Measurements from ENCODE around the gene MDGA2. TPM values are rescaled to one million over a fixed set of nuclear protein-coding genes. Genes with fewer than 3 reads are reported as not detected.
A peak's percentile ranks its signal among the peaks of the same experiment; 100 is the strongest.

Gene MDGA2
- not detected for total RNA-seq

DNA sequence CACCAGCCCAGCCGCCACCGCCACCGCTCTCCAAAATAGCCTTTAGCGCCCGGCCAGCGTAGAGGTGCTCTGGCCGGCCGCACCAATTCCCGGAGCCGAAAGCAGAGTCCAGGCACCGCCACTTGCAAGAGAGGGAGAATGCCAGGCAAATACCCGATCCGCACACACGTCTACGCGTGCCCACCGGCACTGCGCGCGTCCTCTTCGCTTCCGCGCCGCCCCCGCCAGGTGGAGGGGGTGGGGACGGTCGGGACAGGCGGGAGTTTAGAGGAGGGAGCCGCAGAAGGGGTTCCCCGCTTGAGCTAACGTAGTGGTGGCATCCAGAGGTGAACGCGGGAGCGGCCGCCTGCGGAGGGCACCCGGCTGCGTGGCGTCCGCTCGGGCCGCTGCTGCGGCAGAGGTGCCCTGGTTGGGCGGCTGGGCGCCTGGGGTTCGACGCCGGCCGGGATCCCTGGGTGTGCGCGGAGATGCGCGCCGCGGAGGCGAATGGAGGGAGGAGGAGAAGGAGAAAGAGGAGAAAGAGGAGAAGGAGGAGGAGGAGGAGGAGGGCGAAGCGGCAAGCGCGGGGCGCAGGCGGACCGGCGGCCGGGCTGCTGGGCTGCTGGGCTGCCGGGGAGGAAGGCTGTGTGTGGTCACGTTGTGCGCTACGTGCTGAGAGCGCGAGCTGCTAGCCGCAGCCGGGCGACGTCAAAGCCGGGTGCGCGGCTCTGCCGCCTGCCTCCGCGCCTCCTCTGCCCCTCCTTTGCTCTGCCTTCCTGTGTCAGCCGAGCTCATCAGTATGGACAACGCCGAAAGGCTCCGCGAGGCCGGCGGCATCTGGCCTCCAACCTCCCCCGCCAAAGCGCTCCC, at the start of gene MDGA2:
Gene MDGA2, minus strand, starts transcription at position 140 of the 849 bp plus-strand sequence.
- DNase-seq, result peak; percentile 44
- H3K4me3 Mint-ChIP-seq, result peak within 1 kb of the TSS; percentile 1

DNA sequence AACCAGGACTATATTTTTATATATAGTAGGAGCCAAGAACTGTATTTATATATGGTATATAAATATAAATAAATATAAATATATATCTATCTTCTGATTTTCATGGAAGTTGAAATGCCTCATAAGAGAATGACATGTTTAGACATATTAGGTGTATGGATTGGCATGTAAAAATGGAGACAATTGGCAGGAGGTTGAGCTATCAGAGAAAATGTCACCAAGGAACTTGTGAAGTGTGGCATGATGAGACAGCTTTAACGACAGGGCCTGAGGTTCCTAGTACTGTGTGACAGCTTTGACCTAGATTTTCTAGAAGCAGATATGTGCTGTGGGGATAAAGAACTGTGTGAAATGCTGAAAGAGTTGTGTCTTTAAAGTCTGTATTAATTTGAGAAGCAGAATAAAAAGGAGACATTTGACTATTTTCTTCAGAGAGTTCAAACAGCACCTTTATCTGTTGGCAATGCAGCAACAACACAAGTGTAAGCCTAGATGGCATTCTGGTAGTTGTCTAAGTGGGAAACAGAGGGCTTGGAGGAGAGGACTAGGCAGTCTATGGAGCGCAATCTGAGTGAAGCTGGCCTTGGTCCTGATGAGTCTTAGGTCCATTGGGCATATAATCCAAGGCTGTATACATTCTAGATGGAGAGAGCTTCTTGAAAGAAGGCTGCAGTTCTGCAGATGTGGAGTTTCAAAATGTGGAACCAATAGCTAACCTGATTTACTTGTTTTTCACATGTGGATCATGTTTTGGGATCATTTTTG, 47.7 kb upstream of the MDGA2 start:
- intact Hi-C loops (cut with DNase I, micrococcal nuclease), result no loop called here
- ATAC-seq, result no peak
- H3K36me3 Mint-ChIP-seq (ENCODE audit: low read depth), result no peaks in the 10 kb centered on the region

More for the DNA sequence above, at the start of gene MDGA2:
- Mint-ChIP-seq H3K36me3 (ENCODE audit: low read depth) (no peaks in the 10 kb centered on the region), H3K27ac (no peak within 1 kb of the TSS), H3K27me3 (peaks cover 41% of the 10 kb centered on the region), H3K9me3 (ENCODE audit: low read depth) (no peaks in the 10 kb centered on the region), H3K4me1 (no peaks in the 10 kb centered on the region)
- CTCF ChIA-PET, result no interaction called here
- POLR2A ChIA-PET, result no interaction called here
- intact Hi-C loops (cut with DNase I, micrococcal nuclease), result no loop called here
- ATAC-seq, result no peak

DNA sequence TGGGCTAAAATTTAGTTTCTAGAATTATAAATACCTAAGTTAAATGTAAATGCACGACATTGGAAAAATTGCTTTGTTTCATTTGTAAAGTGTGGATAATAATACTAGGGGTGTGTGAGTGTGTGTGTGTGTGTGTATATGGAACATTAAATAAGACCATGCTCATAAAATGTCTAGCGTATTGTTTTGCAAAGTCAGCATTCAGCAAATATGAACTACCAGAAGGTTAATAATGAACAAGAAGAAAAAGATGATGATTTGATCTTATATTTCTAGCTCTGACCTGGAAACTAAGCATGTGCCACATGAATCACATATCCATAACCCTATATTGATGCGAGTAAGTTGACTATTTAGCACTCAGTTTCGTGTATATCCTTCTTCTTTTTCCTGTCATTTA, 44.9 kb upstream of the MDGA2 start:
- Mint-ChIP-seq H3K4me3 (no peak overlapping the region), H3K27me3 (no peaks in the 10 kb centered on the region), H3K36me3 (ENCODE audit: low read depth) (no peaks in the 10 kb centered on the region), H3K4me1 (no peaks in the 10 kb centered on the region), H3K9me3 (ENCODE audit: low read depth) (peaks cover 2% of the 10 kb centered on the region), H3K27ac (no peak overlapping the region)
- CTCF ChIA-PET, result no interaction called here
- intact Hi-C loops (cut with DNase I, micrococcal nuclease), result no loop called here
- DNase-seq (no peak), ATAC-seq (no peak)
- POLR2A ChIA-PET, result no interaction called here

More for the DNA sequence above, 47.7 kb upstream of the MDGA2 start:
- Mint-ChIP-seq H3K27me3 (no peaks in the 10 kb centered on the region), H3K4me1 (no peaks in the 10 kb centered on the region), H3K4me3 (no peak overlapping the region), H3K27ac (no peak overlapping the region), H3K9me3 (ENCODE audit: low read depth) (no peaks in the 10 kb centered on the region)
- CTCF ChIA-PET, result no interaction called here
- POLR2A ChIA-PET, result no interaction called here
- DNase-seq, result no peak

DNA sequence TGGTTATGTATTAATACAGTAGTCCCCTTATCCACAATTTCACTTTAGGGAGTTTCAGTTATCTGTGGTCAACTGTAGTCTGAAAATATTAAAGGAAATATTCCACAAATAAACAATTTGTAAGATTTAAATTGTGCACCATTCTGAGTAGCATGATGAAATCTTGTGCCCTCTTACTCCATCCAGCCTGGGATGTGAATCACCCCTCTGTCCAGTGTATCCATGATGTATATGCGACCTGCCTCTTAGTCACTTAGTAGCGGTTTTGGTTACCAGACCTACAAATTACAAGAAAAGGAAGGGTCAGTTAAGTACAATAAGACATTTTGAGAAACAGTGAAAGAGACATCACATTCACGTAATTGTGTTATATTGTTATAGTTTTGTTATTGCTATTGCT, 39.9 kb upstream of the MDGA2 start:
- ChIA-PET CTCF (no interaction called here), POLR2A (no interaction called here)
- Mint-ChIP-seq H3K9me3 (ENCODE audit: low read depth) (peaks cover 2% of the 10 kb centered on the region), H3K27ac (no peak overlapping the region), H3K4me3 (no peak overlapping the region), H3K27me3 (no peaks in the 10 kb centered on the region), H3K36me3 (ENCODE audit: low read depth) (no peaks in the 10 kb centered on the region), H3K4me1 (no peaks in the 10 kb centered on the region)
- no peak for DNase-seq
- ATAC-seq, result no peak
- intact Hi-C loops (cut with DNase I, micrococcal nuclease), result no loop called here

DNA sequence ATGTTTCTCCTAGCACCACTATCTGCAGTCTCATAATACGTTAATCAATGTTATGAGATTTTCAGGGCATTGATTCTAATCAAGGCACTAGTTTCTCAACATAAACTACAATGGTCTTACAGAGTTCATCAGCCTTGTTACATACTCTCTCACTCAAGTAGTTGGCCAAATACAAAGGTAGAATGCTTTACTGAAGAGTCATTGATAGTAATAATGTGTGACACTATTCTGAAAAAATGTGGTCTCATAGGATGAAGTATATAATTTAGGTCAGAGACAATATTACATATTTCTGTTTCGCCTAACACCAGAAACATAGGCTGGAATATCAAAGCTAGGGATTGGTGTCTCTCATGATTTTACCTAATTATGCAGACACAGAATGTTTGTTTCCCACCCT, 35.2 kb upstream of the MDGA2 start:
- no peaks in the 10 kb centered on the region for H3K36me3 Mint-ChIP-seq (ENCODE audit: low read depth)

DNA sequence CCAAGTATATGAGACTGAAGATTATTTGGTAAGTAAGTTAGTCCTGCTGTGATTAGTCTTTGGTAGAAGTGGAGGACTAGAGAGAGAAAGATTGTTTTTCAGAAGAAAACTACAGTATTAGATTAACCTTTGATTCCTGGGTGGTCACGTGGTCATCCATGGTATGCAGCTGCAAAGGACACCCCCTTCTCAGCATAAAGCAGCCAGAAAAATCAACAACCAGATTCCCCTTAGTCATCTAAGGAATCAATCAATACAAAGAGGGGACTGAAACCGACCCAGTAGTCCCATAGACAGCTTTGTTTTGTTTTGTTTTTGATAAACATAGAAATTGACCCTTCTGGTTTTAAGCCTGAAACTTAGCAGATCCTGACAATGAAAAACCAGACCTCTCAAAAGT, 30.3 kb upstream of the MDGA2 start:
- no peak for ATAC-seq
- Mint-ChIP-seq H3K4me3 (no peak overlapping the region), H3K9me3 (ENCODE audit: low read depth) (peaks cover 8% of the 10 kb centered on the region), H3K27ac (no peak overlapping the region), H3K36me3 (ENCODE audit: low read depth) (no peaks in the 10 kb centered on the region), H3K4me1 (no peaks in the 10 kb centered on the region), H3K27me3 (no peaks in the 10 kb centered on the region)
- intact Hi-C loops (cut with DNase I, micrococcal nuclease), result no loop called here
- ChIA-PET POLR2A (no interaction called here), CTCF (no interaction called here)
- no peak for DNase-seq

More for the DNA sequence above, 35.2 kb upstream of the MDGA2 start:
- H3K9me3 Mint-ChIP-seq (ENCODE audit: low read depth), result peaks cover 4% of the 10 kb centered on the region
- intact Hi-C loops (cut with DNase I, micrococcal nuclease), result no loop called here
- H3K4me3 Mint-ChIP-seq, result no peak overlapping the region
- no peak for DNase-seq
- CTCF ChIA-PET, result no interaction called here
- H3K27ac Mint-ChIP-seq, result no peak overlapping the region
- POLR2A ChIA-PET, result no interaction called here
- no peak for ATAC-seq
- no peaks in the 10 kb centered on the region for H3K27me3 Mint-ChIP-seq
- H3K4me1 Mint-ChIP-seq, result no peaks in the 10 kb centered on the region

DNA sequence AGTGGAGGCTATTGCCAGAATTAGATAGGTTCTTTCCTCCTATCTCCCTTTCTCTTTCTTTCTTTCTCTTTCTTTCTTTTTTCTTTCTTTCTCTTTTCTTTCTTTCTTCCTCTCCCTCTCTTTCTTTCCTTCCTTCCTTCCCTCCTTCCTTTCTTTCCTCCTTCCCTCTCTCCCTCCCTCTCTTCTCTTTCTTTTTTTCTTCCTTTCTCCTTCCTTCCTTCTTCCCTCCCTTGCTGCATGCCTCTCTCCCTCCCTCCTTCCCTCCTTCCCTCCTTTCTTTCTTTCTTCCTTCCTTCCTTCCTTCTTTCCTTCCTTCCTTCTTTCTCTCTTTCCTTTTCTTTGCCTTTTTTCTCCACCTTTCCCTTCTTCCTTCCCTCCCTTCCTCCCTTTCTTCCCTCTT, 16.4 kb upstream of the MDGA2 start:
- H3K27me3 Mint-ChIP-seq, result no peaks in the 10 kb centered on the region
- no peaks in the 10 kb centered on the region for H3K36me3 Mint-ChIP-seq (ENCODE audit: low read depth)
- intact Hi-C loops (cut with DNase I, micrococcal nuclease), result no loop called here
- ChIA-PET POLR2A (no interaction called here), CTCF (no interaction called here)
- no peak overlapping the region for H3K27ac Mint-ChIP-seq
- ATAC-seq (no peak), DNase-seq (no peak)
- no peak overlapping the region for H3K4me3 Mint-ChIP-seq
- H3K4me1 Mint-ChIP-seq, result no peaks in the 10 kb centered on the region
- peaks cover 5% of the 10 kb centered on the region for H3K9me3 Mint-ChIP-seq (ENCODE audit: low read depth)

DNA sequence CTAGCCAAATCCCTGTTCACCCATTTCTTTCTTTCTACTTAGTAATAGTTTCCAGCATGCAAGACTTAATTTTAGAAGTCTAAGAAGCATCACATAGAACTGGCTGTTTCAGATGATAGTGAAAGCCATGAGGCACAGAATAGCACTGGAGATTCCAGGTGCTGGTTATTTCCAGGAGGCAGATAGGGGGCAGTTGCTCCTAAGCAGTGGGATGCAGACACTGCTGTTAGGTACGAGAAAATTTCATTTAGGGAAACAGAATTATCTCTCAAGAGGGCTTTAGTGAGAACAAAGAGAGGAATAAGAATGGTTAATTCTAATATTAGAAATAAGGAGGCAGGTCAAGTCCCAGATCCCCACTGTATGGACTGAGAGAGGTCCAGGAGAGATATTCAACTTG, 3.6 kb upstream of the MDGA2 start:
- intact Hi-C loops (cut with DNase I, micrococcal nuclease), result no loop called here
- no peaks in the 10 kb centered on the region for H3K36me3 Mint-ChIP-seq (ENCODE audit: low read depth)
- no peaks in the 10 kb centered on the region for H3K4me1 Mint-ChIP-seq
- H3K27ac Mint-ChIP-seq, result no peak overlapping the region
- no peak for DNase-seq
- no peak for ATAC-seq
- H3K4me3 Mint-ChIP-seq, result no peak overlapping the region
- ChIA-PET POLR2A (no interaction called here), CTCF (no interaction called here)
- peaks cover 23% of the 10 kb centered on the region for H3K27me3 Mint-ChIP-seq
- no peaks in the 10 kb centered on the region for H3K9me3 Mint-ChIP-seq (ENCODE audit: low read depth)

DNA sequence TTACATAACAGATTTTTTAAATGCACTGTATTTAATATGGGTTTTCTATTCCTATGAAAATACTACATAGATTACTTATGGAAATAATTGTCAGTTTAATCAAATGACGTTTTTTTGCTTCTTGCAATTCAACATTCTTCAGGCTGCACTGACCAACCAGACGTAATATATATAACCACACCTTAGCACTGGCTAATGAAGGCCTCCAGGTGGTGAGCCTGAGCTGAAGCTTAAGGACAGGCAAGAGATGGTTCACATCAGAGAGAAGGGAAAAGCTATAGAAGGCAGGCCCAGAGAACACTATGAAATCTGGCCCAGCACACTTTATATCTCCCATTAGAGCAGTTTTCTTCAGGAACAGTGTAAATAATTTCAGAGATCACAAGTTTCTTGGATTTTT, 2.8 kb upstream of the MDGA2 start:
- intact Hi-C loops (cut with DNase I, micrococcal nuclease), result no loop called here
- Mint-ChIP-seq H3K9me3 (ENCODE audit: low read depth) (no peaks in the 10 kb centered on the region), H3K27ac (no peak overlapping the region), H3K36me3 (ENCODE audit: low read depth) (no peaks in the 10 kb centered on the region), H3K4me3 (no peak overlapping the region), H3K4me1 (no peaks in the 10 kb centered on the region), H3K27me3 (peaks cover 28% of the 10 kb centered on the region)
- no peak for ATAC-seq
- DNase-seq, result no peak
- ChIA-PET CTCF (no interaction called here), POLR2A (no interaction called here)

DNA sequence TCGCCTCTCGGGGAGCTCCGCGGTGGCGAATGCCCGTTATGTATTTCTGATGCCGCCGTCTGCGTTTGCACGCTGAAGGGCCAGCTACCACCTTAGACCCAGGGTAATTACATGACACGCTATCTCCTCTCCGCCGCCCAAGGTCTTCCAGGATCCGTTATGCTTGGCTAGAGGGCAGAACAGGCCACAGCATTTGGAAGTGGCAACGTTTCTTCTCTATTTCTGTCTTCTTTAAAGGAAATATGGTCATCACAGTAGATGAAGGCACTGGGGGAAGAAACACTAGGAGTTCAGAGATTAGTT, 861 bp upstream of the MDGA2 start:
- Mint-ChIP-seq H3K27me3 (peaks cover 38% of the 10 kb centered on the region), H3K9me3 (ENCODE audit: low read depth) (no peaks in the 10 kb centered on the region), H3K36me3 (ENCODE audit: low read depth) (no peaks in the 10 kb centered on the region), H3K4me1 (no peaks in the 10 kb centered on the region), H3K4me3 (peak overlapping the region; percentile 1), H3K27ac (no peak overlapping the region)
- DNase-seq (no peak), ATAC-seq (no peak)
- CTCF ChIA-PET, result no interaction called here
- intact Hi-C loops (cut with DNase I, micrococcal nuclease), result no loop called here
- POLR2A ChIA-PET, result no interaction called here

DNA sequence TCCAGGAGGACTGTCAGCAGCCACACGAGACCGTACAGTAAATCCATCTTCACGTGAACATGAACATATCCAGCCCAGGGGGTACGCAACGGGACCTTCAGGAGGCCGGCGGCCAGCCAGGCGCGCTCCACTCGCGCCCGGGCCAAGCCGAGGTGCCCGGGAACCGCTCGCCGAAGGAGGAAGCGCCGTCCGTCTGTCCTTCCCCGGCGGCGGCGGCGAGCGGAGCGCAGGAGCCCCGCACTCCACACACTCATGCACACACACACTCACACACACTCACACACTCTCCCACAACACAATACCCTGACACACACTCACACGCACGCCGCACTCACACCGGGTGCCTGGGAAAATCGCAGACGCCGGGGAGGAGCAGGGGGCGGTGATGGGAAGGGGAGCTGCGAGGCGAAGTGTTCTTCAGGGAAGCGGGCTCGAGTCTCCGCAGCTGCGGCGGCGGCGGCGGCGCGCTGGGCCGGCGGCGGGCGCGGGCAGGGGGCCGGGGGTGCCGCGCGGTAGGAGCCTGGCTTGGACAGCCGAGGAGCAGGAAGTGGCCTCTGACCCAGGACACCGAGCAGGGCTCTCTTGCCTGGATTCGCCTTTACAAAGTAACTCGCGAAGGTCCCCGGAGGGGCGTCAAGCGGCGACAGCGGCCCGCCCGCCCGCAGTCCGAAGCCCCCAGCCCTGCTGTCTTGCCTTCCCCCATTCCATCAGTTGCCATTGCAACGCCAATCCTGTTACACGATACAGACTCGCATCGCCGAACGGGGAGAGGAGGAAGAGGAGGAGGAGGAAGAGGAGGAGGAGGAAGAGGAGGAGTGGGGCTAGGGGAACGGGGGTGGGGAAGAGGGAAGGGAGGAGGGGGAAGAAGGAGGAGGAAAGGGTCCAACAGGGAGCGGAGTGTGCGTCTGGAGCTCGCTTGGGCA, 601 bp downstream of the MDGA2 start:
- H3K4me3 Mint-ChIP-seq, result no peak overlapping the region
- H3K4me1 Mint-ChIP-seq, result no peaks in the 10 kb centered on the region
- H3K36me3 Mint-ChIP-seq (ENCODE audit: low read depth), result no peaks in the 10 kb centered on the region
- ATAC-seq (no peak), DNase-seq (no peak)
- H3K27ac Mint-ChIP-seq, result no peak overlapping the region
- CTCF ChIA-PET, result no interaction called here
- intact Hi-C loops (cut with DNase I, micrococcal nuclease), result no loop called here
- H3K27me3 Mint-ChIP-seq, result peaks cover 41% of the 10 kb centered on the region
- POLR2A ChIA-PET, result no interaction called here
- no peaks in the 10 kb centered on the region for H3K9me3 Mint-ChIP-seq (ENCODE audit: low read depth)

DNA sequence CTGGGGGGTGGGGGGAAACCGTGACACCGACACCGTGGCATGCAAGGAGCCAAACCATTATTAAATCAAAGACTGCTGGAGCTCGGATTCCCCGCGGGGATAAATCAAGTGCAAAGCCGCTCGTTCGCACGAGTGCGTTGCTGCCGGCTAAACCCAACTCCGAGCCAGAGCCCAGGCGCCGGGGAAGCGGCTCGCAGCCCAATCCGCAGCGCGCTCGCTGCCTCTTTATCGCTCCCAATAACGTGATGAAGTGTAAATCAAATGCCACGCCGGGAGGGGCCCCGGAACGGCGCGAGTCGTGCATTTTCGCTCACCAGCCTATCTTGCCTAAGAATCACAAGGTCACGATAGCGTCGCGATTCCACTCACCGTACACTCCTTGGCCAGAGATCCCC, 1.3 kb downstream of the MDGA2 start:
- DNase-seq (peak; percentile 17), ATAC-seq (no peak)
- intact Hi-C loops (cut with DNase I, micrococcal nuclease), result no loop called here
- H3K36me3 Mint-ChIP-seq (ENCODE audit: low read depth), result no peaks in the 10 kb centered on the region
- POLR2A ChIA-PET, result no interaction called here
- no peak overlapping the region for H3K27ac Mint-ChIP-seq
- CTCF ChIA-PET, result no interaction called here
- H3K4me1 Mint-ChIP-seq, result no peaks in the 10 kb centered on the region
- H3K9me3 Mint-ChIP-seq (ENCODE audit: low read depth), result no peaks in the 10 kb centered on the region
- peaks cover 41% of the 10 kb centered on the region for H3K27me3 Mint-ChIP-seq
- H3K4me3 Mint-ChIP-seq, result no peak overlapping the region
